GM10847 (cell line): ENCODE data around the gene SKA2.

ENCODE experiments used
- POLR2A ChIP-seq: IDR thresholded peaks from 2 replicates; pipeline ENCODE4 v1.6.1; 2011; ENCODE audit not compliant: insufficient read length; ENCODE audit errors: extremely low read depth

Gene SKA2, protein sequence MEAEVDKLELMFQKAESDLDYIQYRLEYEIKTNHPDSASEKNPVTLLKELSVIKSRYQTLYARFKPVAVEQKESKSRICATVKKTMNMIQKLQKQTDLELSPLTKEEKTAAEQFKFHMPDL

DNA sequence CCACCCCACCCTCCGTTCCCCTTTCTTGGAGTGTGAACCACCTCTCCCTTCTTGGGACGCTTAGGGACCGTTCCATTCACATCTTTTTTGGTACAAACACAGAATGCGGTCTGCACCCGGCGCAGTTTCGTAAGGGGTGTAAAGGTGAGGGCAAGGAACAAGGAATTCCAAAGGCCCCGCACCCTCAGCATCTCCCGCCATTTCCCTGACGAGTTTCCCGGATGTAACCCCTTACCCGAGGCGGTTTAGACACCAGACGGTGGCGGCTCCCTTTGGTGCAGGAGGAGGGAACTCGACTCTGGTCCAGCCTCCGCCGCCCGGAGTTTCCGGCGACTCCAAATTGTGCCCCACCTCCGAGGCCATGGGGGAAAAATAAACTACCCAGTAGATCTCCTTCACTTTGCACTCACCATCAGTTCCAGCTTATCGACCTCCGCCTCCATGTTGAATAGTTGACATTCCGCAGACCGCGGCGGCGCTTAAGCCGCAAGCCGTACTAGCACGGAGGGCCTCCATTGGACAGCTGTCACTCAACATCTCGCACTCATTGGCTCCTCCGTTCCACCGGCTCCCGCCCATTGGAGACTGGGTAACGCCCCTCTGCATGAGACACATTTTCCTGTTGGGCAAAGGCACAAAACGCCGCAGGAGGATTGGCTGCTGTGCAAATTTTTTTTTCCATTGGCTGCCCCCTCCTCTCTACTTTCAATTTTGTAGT, at the start of gene SKA2:
Gene SKA2, minus strand, starts transcription at position 466 of the 718 bp plus-strand sequence. Its CDS starts 23 bp downstream, at position 443.
- TF ChIP-seq POLR2A = peak; percentile 31

DNA sequence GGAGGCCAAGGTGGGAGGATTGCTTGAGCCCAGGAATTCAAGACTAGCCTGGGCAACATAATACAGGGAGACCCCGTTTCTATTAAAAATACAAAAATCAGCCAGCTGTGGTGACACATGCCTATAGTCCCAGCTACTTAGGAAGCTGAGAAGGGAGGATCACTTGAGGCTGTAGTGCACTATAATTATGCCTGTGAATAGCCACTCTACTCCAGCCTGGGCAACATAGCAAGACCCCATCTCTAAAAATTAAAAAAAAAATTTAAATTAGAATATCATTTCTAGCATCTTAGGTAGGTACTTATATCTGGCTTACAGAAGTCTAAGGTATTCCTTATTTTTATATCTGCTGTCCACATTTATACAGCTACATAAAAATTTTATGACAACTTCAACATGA, 47.3 kb upstream of the SKA2 start:
- no peak for TF ChIP-seq POLR2A

DNA sequence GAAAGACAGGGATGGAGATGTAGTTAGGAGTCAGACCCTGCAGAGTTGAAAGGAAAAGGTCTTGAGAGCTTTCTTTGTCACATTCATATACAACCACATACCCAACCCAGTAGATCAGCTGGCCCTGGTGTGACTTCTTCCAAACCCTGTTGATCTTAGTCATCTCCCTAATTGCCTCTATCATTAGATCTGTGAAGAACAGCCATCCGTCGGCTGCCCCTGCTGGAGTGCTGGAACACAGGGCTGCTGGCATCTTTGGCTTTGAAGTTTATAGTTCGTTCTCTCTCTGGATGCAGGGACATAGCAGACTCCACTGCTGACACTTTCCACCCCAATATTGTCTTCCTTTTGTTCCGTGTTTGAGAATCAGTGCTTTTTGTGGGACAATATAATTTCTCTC, 44.4 kb upstream of the SKA2 start:
- TF ChIP-seq POLR2A = no peak

DNA sequence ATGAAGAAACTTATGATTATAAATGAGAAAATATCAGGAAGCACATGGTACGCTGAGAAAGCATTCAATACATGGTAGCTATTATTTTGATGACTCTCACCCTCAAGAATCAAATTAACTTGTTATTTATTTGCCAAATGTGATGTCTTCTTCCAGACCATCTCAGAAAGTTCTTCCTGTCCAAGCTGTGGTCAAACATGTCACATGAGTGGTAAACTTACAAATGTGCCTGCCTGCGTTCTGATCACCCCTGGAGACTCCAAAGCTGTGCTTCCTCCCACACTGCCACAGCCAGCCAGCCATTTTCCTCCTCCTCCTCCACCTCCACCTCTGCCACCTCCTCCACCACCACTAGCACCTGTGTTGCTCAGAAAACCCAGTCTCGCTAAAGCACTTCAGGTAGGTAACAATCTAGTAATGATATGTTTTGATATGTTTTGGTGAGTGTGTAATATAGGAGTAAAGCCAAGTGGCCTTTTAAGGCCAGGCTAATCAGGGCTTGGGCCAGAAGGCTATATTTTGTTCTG, 38.4 kb upstream of the SKA2 start:
- no peak for TF ChIP-seq POLR2A

DNA sequence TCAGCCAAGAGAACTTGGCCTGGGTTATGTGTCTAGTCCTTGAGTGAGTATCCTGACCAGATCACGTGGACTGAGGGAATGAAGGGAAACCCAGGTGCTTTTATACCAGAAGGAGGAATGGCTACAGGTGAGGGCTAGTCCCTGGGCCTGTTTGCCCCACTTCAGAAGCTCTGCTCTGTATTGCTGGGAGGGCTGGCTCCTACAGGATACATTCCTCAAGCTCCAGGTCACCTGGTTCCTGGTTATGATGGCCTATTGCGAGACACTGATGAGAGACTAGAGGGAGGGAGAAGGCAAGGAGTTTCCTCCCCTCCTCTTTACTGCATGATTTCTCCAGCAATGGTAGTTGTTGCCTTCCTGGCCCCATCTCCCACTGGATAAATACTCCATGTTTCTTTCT, 35.8 kb upstream of the SKA2 start:
- no peak for TF ChIP-seq POLR2A

DNA sequence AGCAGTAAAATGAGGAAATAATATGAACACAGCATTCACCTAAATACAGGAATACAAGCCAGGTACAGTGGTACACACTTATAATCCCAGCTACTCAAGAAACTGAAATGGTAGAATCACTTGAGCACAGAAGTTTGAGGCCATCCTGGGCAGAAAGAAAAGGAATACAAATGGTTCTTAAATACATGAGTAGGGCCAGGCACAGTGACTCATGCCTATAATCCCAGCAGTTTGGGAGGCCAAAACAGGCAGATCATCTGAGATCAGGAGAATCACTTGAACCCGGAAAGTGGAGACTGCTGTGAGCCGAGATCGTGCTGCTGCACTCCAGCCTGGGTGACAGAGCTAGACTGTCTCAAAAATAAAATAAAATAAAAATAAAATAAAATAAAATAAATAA, 31.9 kb upstream of the SKA2 start:
- no peak for TF ChIP-seq POLR2A

DNA sequence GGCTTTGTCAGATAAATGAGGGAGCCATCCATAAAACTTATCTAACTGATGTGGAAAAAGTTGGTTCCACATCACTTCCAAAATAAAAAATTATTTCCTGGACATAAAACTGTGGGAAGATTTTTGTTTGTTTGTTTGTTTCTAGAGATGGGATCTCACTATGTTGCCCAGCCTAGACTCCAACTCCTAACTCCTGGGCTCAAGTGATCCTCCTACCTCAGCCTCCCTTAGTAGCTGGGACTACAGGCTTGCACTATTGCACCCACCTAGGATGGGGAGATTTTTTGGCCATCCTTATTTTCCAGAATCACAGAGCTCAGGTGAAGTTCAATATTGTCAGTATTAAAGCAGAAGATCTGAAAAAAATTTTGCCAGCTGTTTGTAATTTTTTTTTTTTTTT, 31.0 kb upstream of the SKA2 start:
- TF ChIP-seq POLR2A = no peak

DNA sequence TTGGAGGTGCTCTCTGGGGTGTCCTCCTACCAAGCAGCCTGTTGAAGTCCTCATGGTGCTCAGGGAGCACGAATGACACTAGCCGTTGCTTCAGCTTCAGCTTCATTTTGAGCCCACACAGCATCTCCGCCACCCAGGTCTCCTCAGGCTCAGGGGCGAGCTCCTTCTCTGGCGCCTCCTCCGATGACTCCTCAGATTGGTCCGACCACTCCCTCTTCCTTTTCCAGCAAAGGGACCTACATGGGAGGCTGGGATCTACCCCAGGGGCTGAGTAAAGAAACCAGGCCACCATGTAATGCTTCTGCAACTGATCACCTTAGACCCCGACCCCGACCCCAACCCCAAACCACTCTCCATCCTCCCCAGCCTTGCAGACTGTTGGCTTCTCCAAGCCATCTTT, 26.5 kb upstream of the SKA2 start:
- no peak for TF ChIP-seq POLR2A

DNA sequence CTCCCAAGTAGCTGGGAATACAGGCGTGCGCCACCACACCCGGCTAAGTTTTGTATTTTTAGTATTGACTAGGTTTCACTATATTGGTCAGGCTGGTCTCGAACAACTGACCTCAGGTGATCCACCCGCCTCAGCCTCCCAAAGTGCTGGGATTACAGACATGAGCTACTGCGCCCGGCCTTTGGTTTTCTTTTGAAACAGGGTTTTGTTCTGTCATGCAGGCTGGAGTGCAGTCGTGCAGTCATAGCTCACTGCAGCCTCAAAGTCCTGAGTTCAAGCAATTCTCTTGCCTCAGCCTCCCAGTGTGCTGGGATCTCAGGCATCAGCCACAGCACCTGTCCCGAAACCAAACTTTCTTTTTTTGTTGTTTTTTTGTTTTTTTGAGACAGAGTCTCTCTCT, 25.6 kb upstream of the SKA2 start:
- no peak for TF ChIP-seq POLR2A

DNA sequence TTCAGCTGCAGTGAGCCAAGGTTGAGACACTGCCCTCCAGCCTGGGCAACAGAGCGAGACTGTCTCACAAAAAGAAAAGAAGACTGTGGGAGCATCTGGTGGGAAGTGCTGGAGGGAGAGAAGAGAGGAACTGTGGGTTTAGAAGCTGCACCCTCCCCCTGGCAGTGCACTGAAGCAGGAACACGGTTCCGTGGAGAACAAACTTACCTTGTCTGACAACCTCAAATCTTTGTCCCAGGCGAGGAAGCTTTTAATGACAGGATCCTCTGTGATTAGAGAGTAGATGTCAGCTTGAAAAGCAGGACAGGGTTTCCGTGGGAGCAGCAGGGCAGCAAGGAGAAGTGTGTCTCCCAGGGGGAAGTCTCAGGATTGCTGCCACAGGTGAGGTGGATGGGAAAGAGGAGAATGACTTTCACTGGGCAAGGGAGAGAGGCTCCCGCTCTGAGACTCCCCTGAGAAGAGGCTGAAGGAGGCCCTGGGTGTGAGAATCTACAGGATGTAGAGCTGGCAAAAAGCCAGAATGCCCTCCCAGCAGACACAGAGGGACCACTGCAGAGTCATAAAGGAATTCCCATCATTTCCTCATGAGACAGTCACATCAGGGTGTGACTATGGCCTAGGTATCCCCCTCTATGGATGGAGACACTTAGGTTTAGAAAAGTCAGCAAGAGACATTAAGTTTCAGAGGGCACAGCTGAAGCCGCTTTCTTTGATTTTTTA, 23.4 kb upstream of the SKA2 start:
- TF ChIP-seq POLR2A = no peak

DNA sequence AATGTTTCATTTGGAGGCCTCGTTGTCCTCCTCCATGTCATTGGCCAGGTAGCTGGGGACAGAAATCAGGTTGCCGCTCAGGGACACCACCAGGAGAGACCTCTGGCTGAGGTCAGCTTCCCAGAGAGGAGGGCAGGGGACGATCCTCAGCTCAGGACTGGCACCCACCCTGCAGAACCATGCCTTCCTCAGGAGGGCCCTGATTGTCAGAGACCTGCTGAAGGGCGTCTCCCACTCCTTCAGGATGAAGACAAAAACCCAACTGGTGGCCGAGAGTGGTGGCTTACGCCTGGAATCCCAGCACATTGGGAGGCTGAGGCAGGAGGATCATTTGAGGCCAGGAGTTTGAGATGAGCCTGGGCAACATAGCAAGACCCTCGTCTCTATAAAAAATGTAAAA, 20.1 kb upstream of the SKA2 start:
- no peak for TF ChIP-seq POLR2A

DNA sequence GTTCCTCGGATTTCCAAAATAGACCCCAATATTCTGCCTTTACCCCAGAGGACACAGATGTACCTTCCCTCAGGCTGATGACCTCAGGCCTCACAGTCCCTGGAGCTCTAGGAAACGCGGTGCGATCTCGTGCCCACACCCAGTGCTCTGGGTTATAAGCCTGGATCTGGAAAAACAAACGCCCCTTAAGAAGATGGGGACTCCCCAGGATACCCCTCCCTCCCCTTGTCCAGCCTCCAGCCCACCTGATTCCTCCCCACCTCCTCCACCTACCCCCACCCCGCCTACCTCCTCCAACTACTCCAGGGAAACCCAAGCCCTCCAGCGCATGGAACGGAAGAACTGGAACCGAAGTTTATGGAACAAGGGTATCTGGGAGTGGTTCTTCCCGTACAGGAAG, 19.7 kb upstream of the SKA2 start:
- TF ChIP-seq POLR2A = no peak

DNA sequence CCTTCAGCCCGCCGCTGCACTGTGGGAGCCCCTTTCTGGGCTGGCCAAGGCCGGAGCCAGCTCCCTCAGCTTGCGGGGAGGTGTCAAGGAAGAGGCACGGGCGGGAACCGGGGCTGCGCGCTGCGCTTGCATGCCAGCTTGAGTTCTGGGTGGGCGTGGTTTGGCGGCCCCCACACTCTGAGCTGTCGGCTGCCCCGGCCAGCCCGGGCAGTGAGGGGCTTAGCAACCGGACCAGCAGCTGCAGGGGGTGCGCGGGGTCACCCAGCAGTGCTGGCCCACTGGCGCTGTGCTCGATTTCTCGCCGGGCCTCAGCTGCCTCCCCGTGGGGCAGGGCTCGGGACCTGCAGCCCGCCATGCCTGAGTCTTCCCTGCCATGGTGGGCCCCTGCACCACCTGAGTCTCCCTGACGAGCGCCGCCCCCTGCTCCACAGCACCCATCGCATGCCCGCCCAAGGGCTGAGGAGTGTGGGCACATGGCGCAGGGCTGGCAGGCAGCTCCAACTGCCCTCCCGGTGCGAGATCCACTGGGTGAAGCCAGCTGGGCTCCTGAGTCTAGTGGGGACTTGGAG, 17.5 kb upstream of the SKA2 start:
- no peak for TF ChIP-seq POLR2A

DNA sequence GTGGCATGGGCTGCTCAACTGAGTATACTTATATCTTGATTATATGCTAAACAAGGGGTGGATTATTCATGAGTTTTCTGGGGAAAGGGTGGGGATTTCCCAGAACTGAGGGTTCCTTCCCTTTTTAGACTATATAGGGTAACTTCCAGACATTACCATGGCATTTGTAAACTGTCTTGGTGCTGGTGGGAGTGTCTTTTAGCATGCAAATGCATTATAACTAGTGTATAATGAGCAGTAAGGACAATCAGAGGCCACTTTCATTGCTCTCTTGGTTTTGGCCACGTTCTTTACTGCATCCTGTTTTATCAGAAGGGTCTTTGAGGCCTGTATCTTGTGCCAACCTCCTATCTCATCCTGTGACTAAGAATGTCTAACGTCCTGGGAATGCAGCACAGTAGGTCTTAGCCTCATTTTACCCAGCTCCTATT, 12.6 kb upstream of the SKA2 start:
- TF ChIP-seq POLR2A = no peak

DNA sequence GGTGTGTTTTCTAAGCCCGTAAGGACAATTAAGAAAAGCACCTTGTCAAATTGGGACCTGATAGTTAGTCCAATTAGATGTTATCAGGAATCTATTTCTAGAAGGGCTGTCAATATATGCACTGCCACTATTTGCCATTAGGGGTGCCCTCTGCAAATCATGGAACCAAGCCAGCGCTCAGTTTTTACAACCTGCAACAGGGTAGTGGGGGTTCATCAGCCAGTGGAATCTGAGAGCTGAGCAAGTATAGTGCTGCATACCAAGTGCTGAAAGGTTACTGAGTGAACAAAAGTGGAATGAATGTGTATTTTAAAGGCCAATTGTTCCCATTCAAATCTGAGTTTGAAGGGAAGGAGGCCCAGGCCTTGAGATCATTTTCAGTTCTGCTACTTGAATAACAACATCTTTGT, 11.0 kb upstream of the SKA2 start:
- TF ChIP-seq POLR2A = no peak

DNA sequence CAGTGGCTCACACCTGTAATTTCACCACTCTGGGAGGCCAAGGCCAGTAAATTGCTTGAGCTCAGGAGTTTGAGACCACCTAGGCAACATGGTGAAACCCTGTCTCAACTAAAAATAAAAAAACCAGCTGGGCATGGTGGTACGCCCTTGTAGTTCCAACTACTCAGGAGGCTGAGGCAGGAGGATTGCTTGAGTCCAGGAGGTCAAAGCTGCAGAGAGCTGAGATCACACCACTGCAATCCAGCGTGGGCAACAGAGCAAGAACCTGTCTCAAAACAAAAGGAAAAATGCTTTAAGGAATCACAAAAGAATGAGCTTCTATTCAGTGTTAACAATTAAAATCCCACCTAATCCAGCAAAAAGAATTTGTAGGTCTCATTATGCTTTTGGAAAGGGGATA, 6.5 kb upstream of the SKA2 start:
- TF ChIP-seq POLR2A = no peak
